HEK293 (cell line): ENCODE results near the gene KIRREL1.

Source experiments
- HOXA7 ChIP-seq: sonication (generic); formaldehyde crosslinking; IDR thresholded peaks from 2 replicates; pipeline ENCODE4 v1.8.1; 2022; ENCODE audit warnings: missing genetic modification reagents, borderline replicate concordance
- MYNN ChIP-seq: fragments of 450-650 bp; formaldehyde crosslinking; IDR thresholded peaks from 2 replicates; pipeline ENCODE4 v1.5.1; 2016; ENCODE audit warnings: missing biosample characterization, missing genetic modification characterization, borderline replicate concordance
- ZBTB48 ChIP-seq: fragments of 450-650 bp; formaldehyde crosslinking; IDR thresholded peaks from 2 replicates; pipeline ENCODE4 v1.5.1; 2016; ENCODE audit warnings: missing biosample characterization, missing genetic modification characterization
- ZNF175 ChIP-seq: fragments of 450-650 bp; formaldehyde crosslinking; IDR thresholded peaks from 2 replicates; pipeline ENCODE4 v1.5.1; 2016; ENCODE audit warnings: missing biosample characterization, missing genetic modification characterization
- ZNF423 ChIP-seq: fragments of 450-650 bp; formaldehyde crosslinking; IDR thresholded peaks from 2 replicates; pipeline ENCODE4 v1.5.1; 2016; ENCODE audit warnings: missing biosample characterization, missing genetic modification characterization
- TF ChIP-seq, protein P1 (sequence below): fragments of 450-650 bp; formaldehyde crosslinking; IDR thresholded peaks from 2 replicates; pipeline ENCODE4 v1.5.1; 2016; ENCODE audit warnings: missing biosample characterization, missing genetic modification characterization
- TF ChIP-seq, protein P2 (sequence below): fragments of 450-650 bp; formaldehyde crosslinking; IDR thresholded peaks from 2 replicates; pipeline ENCODE4 v1.5.1; 2017; ENCODE audit warnings: missing biosample characterization, missing genetic modification characterization

DNA sequence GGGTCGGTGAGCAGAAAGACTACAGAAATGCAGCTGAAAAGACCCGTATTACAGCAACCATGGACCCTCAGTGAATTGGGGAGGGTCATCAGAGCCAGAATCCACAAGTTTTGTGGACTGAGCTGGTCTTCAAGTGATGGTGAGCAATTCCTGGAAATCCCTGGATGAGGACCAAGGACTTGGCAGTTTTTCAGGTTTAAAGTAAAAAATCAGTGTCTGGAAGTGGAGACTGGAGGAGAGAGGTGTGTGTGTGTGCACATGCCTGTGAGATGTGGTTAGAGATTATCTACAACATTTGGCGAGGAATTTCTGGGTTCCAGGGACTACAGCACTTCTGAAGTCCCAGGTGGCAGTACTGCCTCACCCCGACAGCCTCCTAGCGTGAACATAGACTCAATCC lies 56.4 kb downstream of the KIRREL1 start:
- TF ChIP-seq, protein P1, sequence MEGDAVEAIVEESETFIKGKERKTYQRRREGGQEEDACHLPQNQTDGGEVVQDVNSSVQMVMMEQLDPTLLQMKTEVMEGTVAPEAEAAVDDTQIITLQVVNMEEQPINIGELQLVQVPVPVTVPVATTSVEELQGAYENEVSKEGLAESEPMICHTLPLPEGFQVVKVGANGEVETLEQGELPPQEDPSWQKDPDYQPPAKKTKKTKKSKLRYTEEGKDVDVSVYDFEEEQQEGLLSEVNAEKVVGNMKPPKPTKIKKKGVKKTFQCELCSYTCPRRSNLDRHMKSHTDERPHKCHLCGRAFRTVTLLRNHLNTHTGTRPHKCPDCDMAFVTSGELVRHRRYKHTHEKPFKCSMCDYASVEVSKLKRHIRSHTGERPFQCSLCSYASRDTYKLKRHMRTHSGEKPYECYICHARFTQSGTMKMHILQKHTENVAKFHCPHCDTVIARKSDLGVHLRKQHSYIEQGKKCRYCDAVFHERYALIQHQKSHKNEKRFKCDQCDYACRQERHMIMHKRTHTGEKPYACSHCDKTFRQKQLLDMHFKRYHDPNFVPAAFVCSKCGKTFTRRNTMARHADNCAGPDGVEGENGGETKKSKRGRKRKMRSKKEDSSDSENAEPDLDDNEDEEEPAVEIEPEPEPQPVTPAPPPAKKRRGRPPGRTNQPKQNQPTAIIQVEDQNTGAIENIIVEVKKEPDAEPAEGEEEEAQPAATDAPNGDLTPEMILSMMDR (tag by site-specific recombination): no peak
- no peak for TF ChIP-seq HOXA7 (CRISPR knock-in tag)
- no peak for TF ChIP-seq MYNN (tag by site-specific recombination)
- TF ChIP-seq ZBTB48: no peak
- TF ChIP-seq, protein P2, sequence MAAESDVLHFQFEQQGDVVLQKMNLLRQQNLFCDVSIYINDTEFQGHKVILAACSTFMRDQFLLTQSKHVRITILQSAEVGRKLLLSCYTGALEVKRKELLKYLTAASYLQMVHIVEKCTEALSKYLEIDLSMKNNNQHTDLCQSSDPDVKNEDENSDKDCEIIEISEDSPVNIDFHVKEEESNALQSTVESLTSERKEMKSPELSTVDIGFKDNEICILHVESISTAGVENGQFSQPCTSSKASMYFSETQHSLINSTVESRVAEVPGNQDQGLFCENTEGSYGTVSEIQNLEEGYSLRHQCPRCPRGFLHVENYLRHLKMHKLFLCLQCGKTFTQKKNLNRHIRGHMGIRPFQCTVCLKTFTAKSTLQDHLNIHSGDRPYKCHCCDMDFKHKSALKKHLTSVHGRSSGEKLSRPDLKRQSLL (tag by site-specific recombination): no peak
- no peak for TF ChIP-seq ZNF175
- TF ChIP-seq ZNF423 (tag by site-specific recombination): no peak
